Ascending aorta (tissue), 2 donors: ENCODE data around the gene MMP3. TPM values are rescaled to one million over a fixed set of nuclear protein-coding genes. Genes with fewer than 3 reads are reported as not detected.

ENCODE experiments used
- DNase-seq, 2 donors: peaks; one replicate each; pipeline ENCODE4 v3.0.0-alpha.2; 2019; ENCODE audit warnings: low spot score in 2 of 2
- H3K27ac ChIP-seq, 2 donors: fragments of 200-600 bp; sonication (generic); one replicate each; pipeline ENCODE4 v1.5.1; 2016 to 2017; ENCODE audit warnings: mild to moderate bottlenecking in 1 of 2
- H3K27me3 ChIP-seq: fragments of 200-600 bp; sonication (generic); one replicate; pipeline ENCODE4 v1.5.1; 2017
- H3K36me3 ChIP-seq, 2 donors: fragments of 200-600 bp; sonication (generic); one replicate each; pipeline ENCODE4 v1.5.1; 2016
- H3K4me1 ChIP-seq, 2 donors: fragments of 200-600 bp; sonication (generic); one replicate each; pipeline ENCODE4 v1.5.1; 2016 to 2017; ENCODE audit warnings: mild to moderate bottlenecking in 1 of 2
- H3K4me3 ChIP-seq, 2 donors: fragments of 200-600 bp; sonication (generic); one replicate each; pipeline ENCODE4 v1.5.1; 2016 to 2017; ENCODE audit warnings: mild to moderate bottlenecking in 1 of 2
- H3K9me3 ChIP-seq, 2 donors: fragments of 200-600 bp; sonication (generic); one replicate each; pipeline ENCODE4 v1.5.1; 2016
- intact Hi-C: fragments of 100-400 bp; cut with DNase I; formaldehyde crosslinking; loops from one replicate; pipeline ENCODE4 v1.15.1; 2023
- total RNA-seq: library from RNA; depleted of rRNA; stranded (reverse); fragments of >200 nt; gene quantifications from one replicate; pipeline ENCODE4 v1.1.0, GENCODE V29; 2016
- TF ChIP-seq, protein P1 (sequence below), 3 experiments: fragments of 200-600 bp in 2 of 3; fragments of 450-650 bp in 1 of 3; sonication (generic) in 2 of 3; IDR thresholded peaks; one replicate each; pipeline ENCODE4 v1.5.1; 2016 to 2019; ENCODE audit warnings: antibody characterized with exemption in 3 of 3, mild to moderate bottlenecking in 1 of 3, moderate library complexity in 1 of 3

MMP3 gene
- total RNA-seq, 1 donor from 2014 or later: not detected

DNA sequence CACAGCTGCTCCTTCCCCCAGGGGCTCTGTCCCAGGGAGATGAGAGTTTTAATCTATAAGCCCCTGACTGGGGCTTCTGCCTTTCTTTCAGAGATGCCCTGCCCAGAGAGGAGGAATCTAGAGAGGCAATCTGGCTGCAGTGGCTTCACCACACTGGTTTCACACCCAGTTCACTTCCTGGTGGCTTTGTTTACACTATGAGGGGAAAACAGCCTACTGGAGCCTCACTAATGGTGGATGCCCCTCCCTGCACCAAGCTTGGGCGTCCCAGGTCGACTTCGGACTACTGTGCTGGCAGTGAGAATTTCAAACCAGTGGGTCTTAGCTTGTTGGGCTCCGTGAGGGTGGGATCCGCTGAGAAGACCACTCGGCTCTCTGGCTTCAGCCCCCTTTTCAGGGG lies 23.9 kb downstream of the MMP3 start:
- no peaks in the 10 kb centered on the region for H3K27me3 ChIP-seq
- TF ChIP-seq, protein P1, sequence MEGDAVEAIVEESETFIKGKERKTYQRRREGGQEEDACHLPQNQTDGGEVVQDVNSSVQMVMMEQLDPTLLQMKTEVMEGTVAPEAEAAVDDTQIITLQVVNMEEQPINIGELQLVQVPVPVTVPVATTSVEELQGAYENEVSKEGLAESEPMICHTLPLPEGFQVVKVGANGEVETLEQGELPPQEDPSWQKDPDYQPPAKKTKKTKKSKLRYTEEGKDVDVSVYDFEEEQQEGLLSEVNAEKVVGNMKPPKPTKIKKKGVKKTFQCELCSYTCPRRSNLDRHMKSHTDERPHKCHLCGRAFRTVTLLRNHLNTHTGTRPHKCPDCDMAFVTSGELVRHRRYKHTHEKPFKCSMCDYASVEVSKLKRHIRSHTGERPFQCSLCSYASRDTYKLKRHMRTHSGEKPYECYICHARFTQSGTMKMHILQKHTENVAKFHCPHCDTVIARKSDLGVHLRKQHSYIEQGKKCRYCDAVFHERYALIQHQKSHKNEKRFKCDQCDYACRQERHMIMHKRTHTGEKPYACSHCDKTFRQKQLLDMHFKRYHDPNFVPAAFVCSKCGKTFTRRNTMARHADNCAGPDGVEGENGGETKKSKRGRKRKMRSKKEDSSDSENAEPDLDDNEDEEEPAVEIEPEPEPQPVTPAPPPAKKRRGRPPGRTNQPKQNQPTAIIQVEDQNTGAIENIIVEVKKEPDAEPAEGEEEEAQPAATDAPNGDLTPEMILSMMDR (IDR thresholded peaks at IDR 0.05): no peak
- H3K4me3 ChIP-seq: no peak overlapping the region
- H3K27ac ChIP-seq: no peak overlapping the region
- no peaks in the 10 kb centered on the region for H3K4me1 ChIP-seq
- H3K9me3 ChIP-seq: no peaks in the 10 kb centered on the region
- no peak for DNase-seq
- H3K36me3 ChIP-seq: no peaks in the 10 kb centered on the region
- intact Hi-C loops: no loop called here

DNA sequence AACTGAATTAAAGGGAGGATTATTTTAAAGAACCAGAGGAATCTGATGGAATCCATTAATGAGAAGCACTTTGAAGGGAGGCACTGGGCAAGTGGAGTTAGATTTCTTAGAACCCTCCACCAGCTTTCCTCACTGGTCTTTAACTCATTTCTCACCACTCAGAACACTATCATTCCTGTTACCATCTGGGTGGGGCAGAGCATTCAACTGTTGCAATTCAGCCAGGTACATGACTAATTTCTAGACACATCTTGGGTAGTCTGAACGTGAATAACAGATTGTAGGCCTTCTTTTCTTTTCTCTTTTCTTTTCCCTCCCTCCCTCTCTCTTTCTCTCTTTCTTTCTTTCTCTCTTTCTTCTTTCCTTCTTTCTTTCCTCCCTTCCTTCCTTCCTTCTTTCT lies 29.9 kb downstream of the MMP3 start:
- Histone ChIP-seq H3K4me1 (no peaks in the 10 kb centered on the region), H3K9me3 (no peaks in the 10 kb centered on the region), H3K27me3 (no peaks in the 10 kb centered on the region), H3K27ac (no peak overlapping the region), H3K36me3 (no peaks in the 10 kb centered on the region), H3K4me3 (no peak overlapping the region)
- intact Hi-C loops: no loop called here
- TF ChIP-seq, protein P1 (IDR thresholded peaks at IDR 0.05): no peak
- DNase-seq: no peak

DNA sequence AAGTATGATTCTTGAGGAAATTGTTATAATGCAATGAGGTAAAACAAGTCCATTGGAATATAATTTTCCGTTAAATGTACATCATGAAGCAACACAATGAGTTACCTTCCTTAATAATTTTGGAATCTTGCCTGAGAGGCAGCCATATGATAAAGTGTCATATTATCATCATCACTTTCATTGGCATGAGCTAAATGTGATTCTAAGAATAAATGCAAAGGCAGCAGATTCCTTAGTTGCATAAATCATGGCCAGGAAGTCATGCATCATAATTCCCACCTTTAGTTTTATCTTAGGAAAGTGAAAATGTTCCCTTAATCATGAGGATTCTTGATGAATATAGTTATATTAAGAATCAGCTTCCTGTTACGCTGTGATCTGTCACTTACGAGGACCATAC lies 31.2 kb downstream of the MMP3 start:
- Histone ChIP-seq H3K4me3 (no peak overlapping the region), H3K9me3 (no peaks in the 10 kb centered on the region), H3K27ac (no peak overlapping the region), H3K27me3 (no peaks in the 10 kb centered on the region), H3K4me1 (no peaks in the 10 kb centered on the region), H3K36me3 (no peaks in the 10 kb centered on the region)
- no peak for DNase-seq
- intact Hi-C loops: no loop called here
- TF ChIP-seq, protein P1 (IDR thresholded peaks at IDR 0.05): no peak

DNA sequence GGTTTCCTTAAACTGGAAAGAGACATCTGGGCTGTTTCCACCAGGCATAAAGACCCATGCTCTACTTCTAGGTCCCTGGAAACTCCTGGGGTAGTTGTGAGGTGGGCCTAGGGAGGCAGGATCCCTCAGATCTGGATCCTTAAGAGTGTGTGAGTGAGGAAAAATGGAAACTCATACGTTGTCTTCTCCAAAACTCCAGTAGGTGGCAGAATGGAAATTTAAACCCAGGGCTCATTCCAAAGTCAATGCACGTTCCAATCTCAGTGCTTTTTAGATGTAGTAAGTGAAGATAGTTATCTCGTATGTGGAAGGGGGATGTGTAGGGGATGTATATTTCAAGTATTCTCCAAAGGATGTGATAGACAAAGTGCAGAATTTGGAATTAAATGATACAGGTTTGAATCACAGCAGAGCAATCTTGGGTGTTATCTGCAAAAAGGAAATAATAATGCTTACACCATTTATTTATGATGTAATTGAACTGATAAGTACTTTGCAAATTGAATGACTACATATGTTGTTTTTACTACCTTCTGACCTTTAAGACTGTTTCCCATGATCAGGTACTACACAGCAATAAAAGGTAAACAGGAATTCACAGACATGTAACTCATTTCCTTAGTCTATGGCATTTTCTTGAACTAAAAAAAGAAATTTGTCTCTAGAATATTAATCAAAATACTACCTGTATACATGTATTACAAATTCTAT lies 32.3 kb downstream of the MMP3 start:
- Histone ChIP-seq H3K27me3 (no peaks in the 10 kb centered on the region), H3K9me3 (no peaks in the 10 kb centered on the region), H3K27ac (no peak overlapping the region), H3K36me3 (no peaks in the 10 kb centered on the region), H3K4me3 (no peak overlapping the region), H3K4me1 (no peaks in the 10 kb centered on the region)
- intact Hi-C loops: no loop called here
- TF ChIP-seq, protein P1 (IDR thresholded peaks at IDR 0.05): peak in 1 of 3 experiments; percentile 18
- no peak for DNase-seq

DNA sequence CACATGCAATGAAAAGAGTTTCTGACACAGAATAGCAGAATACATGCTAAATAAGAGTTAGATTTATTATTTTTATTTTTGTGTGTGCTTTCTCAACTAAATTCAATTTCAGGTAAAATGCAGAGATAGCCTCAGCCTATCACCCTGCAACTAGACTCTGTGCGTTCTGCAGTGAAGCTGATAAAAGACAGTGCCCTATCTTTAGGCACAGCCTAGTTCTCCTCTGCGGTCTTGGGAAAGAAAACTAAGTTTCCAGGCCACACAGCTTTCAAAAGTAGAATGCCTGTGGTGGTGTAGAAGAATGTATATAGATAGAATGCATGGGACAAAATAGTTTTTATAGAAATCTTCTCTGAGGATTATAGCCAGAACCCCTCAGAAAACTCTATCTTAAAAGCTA lies 33.4 kb downstream of the MMP3 start:
- Histone ChIP-seq H3K27ac (no peak overlapping the region), H3K27me3 (no peaks in the 10 kb centered on the region)
- intact Hi-C loops: no loop called here

More for the DNA sequence above, 33.4 kb downstream of the MMP3 start:
- TF ChIP-seq, protein P1 (IDR thresholded peaks at IDR 0.05): no peak
- no peaks in the 10 kb centered on the region for H3K9me3 ChIP-seq
- no peaks in the 10 kb centered on the region for H3K36me3 ChIP-seq
- DNase-seq: no peak
- no peaks in the 10 kb centered on the region for H3K4me1 ChIP-seq
- H3K4me3 ChIP-seq: no peak overlapping the region
